ENCODE measurements around the gene RDH13. TPM values are rescaled to one million over a fixed set of nuclear protein-coding genes. Genes with fewer than 3 reads are reported as not detected.
A peak's percentile ranks its signal among the peaks of the same experiment; 100 is the strongest.

Gene RDH13
- total RNA-seq, 4 donors from 2014 or later, result 70.6 to 225 (median 108) TPM

GRCh38 chr19:55094456-55095259 is 31.7 kb upstream of the RDH13 start:
- TF ChIP-seq EP300 (IDR thresholded peaks at IDR 0.05) (no peak), CTCF (IDR thresholded peaks at IDR 0.05) (no peak), POLR2AphosphoS5 (IDR thresholded peaks at IDR 0.05) (no peak), POLR2A (IDR thresholded peaks at IDR 0.05) (no peak)
- WGBS, result 92% methylated on average over 15 of the region's 32 CpGs
- DNase-seq (ENCODE audit: low spot score in 2 of 2), result peak in 1 of 2 donors; percentile 48
- no peaks in the 10 kb centered on the region for H3K27me3 ChIP-seq
- H3K36me3 ChIP-seq, result peaks cover 60% of the 10 kb centered on the region
- H3K4me3 ChIP-seq, result no peak overlapping the region
- H3K4me1 ChIP-seq, result no peaks in the 10 kb centered on the region
- no peaks in the 10 kb centered on the region for H3K9me3 ChIP-seq
- H3K27ac ChIP-seq, result no peak overlapping the region

GRCh38 chr19:55092423-55093318 is 29.7 kb upstream of the RDH13 start:
- Histone ChIP-seq H3K27me3 (no peaks in the 10 kb centered on the region), H3K9me3 (no peaks in the 10 kb centered on the region), H3K36me3 (peaks cover 49% of the 10 kb centered on the region), H3K27ac (no peak overlapping the region), H3K4me3 (no peak overlapping the region), H3K4me1 (peaks cover 10% of the 10 kb centered on the region)
- peak in 1 of 2 donors; percentile 66 for DNase-seq (ENCODE audit: low spot score in 2 of 2)
- TF ChIP-seq CTCF (IDR thresholded peaks at IDR 0.05) (no peak), POLR2A (IDR thresholded peaks at IDR 0.05) (no peak)
- 91% methylated on average over 28 of the region's 49 CpGs for WGBS

- H3K27ac ChIP-seq, result no peak overlapping the region
- H3K4me3 ChIP-seq, result no peak overlapping the region
- WGBS, result 87% methylated on average over 13 of the region's 27 CpGs
- peaks cover 18% of the 10 kb centered on the region for H3K4me1 ChIP-seq
- peak in 1 of 2 donors; percentile 62 for DNase-seq (ENCODE audit: low spot score in 2 of 2)
- no peaks in the 10 kb centered on the region for H3K9me3 ChIP-seq
- no peak for TF ChIP-seq EP300 (IDR thresholded peaks at IDR 0.05)
- H3K27me3 ChIP-seq, result no peaks in the 10 kb centered on the region
- peaks cover 49% of the 10 kb centered on the region for H3K36me3 ChIP-seq
These were observed 29.0 kb upstream of the RDH13 start for GRCh38 chr19:55091955-55092354.

- no peak overlapping the region for H3K4me3 ChIP-seq
- H3K4me1 ChIP-seq, result peaks cover 24% of the 10 kb centered on the region
- H3K9me3 ChIP-seq, result no peaks in the 10 kb centered on the region
- TF ChIP-seq EP300 (IDR thresholded peaks at IDR 0.05) (no peak), POLR2AphosphoS5 (IDR thresholded peaks at IDR 0.05) (no peak)
- WGBS, result 88% methylated on average over 24 of the region's 32 CpGs
- DNase-seq (ENCODE audit: low spot score in 2 of 2), result peak in 1 of 2 donors; percentile 58
- H3K36me3 ChIP-seq, result peaks cover 49% of the 10 kb centered on the region
- H3K27me3 ChIP-seq, result peaks cover 2% of the 10 kb centered on the region
- no peak overlapping the region for H3K27ac ChIP-seq
These were observed 28.4 kb upstream of the RDH13 start for GRCh38 chr19:55091126-55091910.

GRCh38 chr19:55090564-55090963 is 27.6 kb upstream of the RDH13 start:
- H3K36me3 ChIP-seq, result peaks cover 42% of the 10 kb centered on the region
- H3K4me1 ChIP-seq, result peaks cover 28% of the 10 kb centered on the region
- no peaks in the 10 kb centered on the region for H3K9me3 ChIP-seq
- DNase-seq (ENCODE audit: low spot score in 2 of 2), result peak in 1 of 2 donors; percentile 59
- no peak overlapping the region for H3K27ac ChIP-seq
- peaks cover 8% of the 10 kb centered on the region for H3K27me3 ChIP-seq
- 92% methylated on average over 13 of the region's 13 CpGs for WGBS
- TF ChIP-seq EP300 (IDR thresholded peaks at IDR 0.05) (no peak), POLR2A (IDR thresholded peaks at IDR 0.05) (no peak), CTCF (IDR thresholded peaks at IDR 0.05) (no peak), POLR2AphosphoS5 (IDR thresholded peaks at IDR 0.05) (no peak)
- H3K4me3 ChIP-seq, result no peak overlapping the region
